Activated naive CD4-positive, alpha-beta T cell treated with anti-CD3 and anti-CD28 coated beads, Interleukin-2, amount 50 U/mL, for 24 hours (primary cell): ENCODE data around the gene NGDN.

Experiments used
- H3K27ac Mint-ChIP-seq: one replicate; pipeline ENCODE4 v1.8.0; 2021; ENCODE audit warnings: mild to moderate bottlenecking, mixed read lengths
- H3K27me3 Mint-ChIP-seq: one replicate; pipeline ENCODE4 v1.8.0; 2021; ENCODE audit warnings: mixed read lengths
- H3K36me3 Mint-ChIP-seq: one replicate; pipeline ENCODE4 v1.8.0; 2021; ENCODE audit warnings: mixed read lengths
- H3K4me1 Mint-ChIP-seq: one replicate; pipeline ENCODE4 v1.8.0; 2021; ENCODE audit warnings: mixed read lengths
- H3K4me3 Mint-ChIP-seq: one replicate; pipeline ENCODE4 v1.8.0; 2021; ENCODE audit warnings: mild to moderate bottlenecking, mixed read lengths
- H3K9me3 Mint-ChIP-seq: one replicate; pipeline ENCODE4 v1.8.0; 2021; ENCODE audit warnings: mixed read lengths

The NGDN gene

GRCh38 chr14:23436327-23437132, 33.0 kb upstream of the NGDN start:
- H3K4me1 Mint-ChIP-seq: no peaks in the 10 kb centered on the region
- H3K27ac Mint-ChIP-seq: no peak overlapping the region
- peaks cover 2% of the 10 kb centered on the region for H3K27me3 Mint-ChIP-seq
- no peaks in the 10 kb centered on the region for H3K9me3 Mint-ChIP-seq
- H3K36me3 Mint-ChIP-seq: no peaks in the 10 kb centered on the region
- H3K4me3 Mint-ChIP-seq: no peak overlapping the region

DNA sequence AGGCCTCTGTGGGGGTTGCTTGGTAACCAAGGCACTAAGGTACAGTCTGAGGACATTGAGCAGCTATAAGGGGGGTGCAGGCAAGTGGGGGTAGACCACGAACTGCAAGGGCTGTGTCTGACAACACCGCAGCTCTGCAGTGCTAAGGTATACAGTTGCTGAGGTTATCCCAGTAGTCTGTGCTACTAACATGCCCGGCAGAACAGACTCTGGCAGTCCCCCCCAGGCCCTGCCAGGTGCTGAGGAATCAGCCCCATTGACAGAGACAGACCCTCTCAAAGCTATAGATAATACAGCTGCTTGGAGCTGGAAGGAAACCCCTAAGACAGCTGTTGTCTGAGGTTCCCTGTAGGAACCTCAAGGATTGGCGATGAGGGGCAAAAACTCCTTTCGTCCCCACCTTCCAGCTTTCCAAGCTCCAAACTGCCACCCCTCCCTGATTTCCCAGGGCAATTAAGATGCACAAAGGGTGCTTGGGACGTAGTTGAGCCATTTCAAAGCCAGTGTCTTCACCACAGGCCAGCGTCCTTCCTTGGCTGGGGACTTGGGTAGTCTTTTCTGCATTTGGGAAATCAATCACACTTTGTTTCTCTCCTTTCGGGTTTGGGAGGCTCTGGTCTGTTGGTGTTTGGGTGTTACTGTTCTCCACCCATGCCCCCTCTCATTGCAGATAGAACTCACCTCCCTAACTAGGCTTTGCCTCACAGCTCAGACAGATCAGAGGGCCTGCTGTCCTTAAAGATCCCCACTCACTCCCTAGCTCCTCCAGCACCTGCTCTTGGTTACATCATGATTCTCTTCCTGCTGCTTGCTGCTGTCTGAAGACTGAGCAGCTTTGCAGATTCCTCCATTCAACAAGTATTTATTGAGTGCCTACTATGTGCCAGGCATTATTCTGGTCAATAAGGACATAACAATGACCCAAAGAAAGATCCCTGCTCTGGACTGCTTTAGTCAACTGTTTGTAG, 32.1 kb upstream of the NGDN start:
- H3K4me1 Mint-ChIP-seq: no peaks in the 10 kb centered on the region
- H3K9me3 Mint-ChIP-seq: no peaks in the 10 kb centered on the region
- peaks cover 2% of the 10 kb centered on the region for H3K27me3 Mint-ChIP-seq
- no peak overlapping the region for H3K27ac Mint-ChIP-seq
- no peak overlapping the region for H3K4me3 Mint-ChIP-seq
- H3K36me3 Mint-ChIP-seq: no peaks in the 10 kb centered on the region

GRCh38 chr14:23438101-23438971, 31.2 kb upstream of the NGDN start:
- Mint-ChIP-seq H3K4me1 (no peaks in the 10 kb centered on the region), H3K27ac (no peak overlapping the region), H3K27me3 (peaks cover 6% of the 10 kb centered on the region), H3K9me3 (no peaks in the 10 kb centered on the region), H3K36me3 (no peaks in the 10 kb centered on the region), H3K4me3 (peak overlapping the region; percentile 28)

- no peak overlapping the region for H3K27ac Mint-ChIP-seq
- no peaks in the 10 kb centered on the region for H3K36me3 Mint-ChIP-seq
- no peak overlapping the region for H3K4me3 Mint-ChIP-seq
- H3K9me3 Mint-ChIP-seq: no peaks in the 10 kb centered on the region
- H3K27me3 Mint-ChIP-seq: peaks cover 3% of the 10 kb centered on the region
- no peaks in the 10 kb centered on the region for H3K4me1 Mint-ChIP-seq
Observed at GRCh38 chr14:23439107-23439835, 30.2 kb upstream of the NGDN start.

DNA sequence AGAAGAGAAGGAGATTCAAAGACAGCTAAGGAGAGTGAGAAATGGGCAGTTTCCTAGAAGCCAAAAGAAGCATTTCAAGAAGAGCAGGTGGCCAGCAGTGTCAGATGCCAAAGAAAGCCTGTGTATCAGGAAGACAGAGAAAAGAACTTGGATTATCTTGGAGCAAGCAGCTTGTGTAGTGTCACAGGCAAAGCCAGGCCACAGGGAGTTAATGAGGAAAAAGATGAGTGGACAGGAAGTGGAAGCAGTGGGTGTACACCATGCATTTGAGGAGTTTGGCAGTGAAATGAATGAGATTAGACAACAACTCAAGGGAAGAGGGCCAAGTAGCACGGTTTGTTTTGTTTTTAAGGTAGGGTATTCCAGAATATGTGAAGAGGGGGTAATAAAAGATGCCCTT, 28.4 kb upstream of the NGDN start:
- peaks cover 3% of the 10 kb centered on the region for H3K27me3 Mint-ChIP-seq
- H3K4me1 Mint-ChIP-seq: no peaks in the 10 kb centered on the region
- no peak overlapping the region for H3K4me3 Mint-ChIP-seq
- H3K36me3 Mint-ChIP-seq: no peaks in the 10 kb centered on the region
- H3K27ac Mint-ChIP-seq: no peak overlapping the region
- H3K9me3 Mint-ChIP-seq: no peaks in the 10 kb centered on the region

DNA sequence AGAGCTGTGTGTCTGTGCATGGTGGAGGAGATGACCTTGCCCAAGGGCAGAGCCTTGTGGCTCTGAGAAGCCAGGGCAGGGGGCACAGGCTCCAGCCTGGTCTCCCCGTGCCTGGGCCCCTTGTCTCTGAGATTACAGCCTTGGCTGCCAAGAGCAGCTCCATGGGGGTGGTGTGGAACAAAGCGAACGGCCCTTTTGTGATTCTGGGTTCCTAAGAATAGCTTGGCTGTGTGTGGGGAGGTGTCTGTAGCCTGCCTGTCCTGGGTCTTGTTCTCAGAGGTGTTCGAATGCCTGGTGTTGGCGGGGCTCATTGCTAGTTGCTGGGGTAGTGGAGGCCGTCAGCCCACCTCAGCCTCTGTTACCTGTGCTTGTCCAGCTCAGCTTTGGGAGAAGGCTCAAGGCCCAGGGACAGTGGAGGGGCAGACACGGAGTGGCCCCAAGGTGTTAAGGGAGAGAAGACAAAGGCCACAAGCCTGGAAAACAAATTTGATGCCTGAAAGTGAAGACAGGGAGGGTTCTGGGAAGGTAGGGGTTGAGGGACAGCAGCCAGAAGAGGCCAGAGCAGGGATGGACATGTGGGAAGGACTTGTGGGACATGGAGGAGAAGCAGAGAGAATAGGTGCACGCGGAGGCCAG, 26.7 kb upstream of the NGDN start:
- no peaks in the 10 kb centered on the region for H3K36me3 Mint-ChIP-seq
- H3K27me3 Mint-ChIP-seq: peaks cover 3% of the 10 kb centered on the region
- H3K9me3 Mint-ChIP-seq: no peaks in the 10 kb centered on the region
- H3K4me1 Mint-ChIP-seq: no peaks in the 10 kb centered on the region
- no peak overlapping the region for H3K27ac Mint-ChIP-seq
- H3K4me3 Mint-ChIP-seq: no peak overlapping the region

DNA sequence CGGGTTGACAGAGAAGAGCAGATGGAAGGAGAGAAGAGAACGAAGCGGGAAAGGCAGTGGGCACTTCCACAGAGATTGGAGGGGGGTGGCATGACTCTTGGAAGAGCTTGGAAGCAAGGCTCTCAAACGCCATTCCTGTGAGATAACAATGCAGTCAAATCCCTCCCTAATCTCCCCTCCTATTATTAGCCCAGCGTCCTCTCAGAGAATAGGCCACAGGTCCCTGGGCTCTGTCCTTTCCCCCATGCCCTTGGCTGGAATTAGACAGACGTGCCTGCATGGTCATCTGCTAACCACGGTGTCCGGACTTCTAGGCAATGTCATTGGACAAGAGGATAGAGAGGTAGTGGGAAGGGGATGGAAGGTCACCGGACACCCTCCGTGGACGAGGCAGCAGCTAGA, 26.1 kb upstream of the NGDN start:
- H3K36me3 Mint-ChIP-seq: no peaks in the 10 kb centered on the region
- no peaks in the 10 kb centered on the region for H3K4me1 Mint-ChIP-seq
- no peaks in the 10 kb centered on the region for H3K9me3 Mint-ChIP-seq
- no peak overlapping the region for H3K27ac Mint-ChIP-seq
- no peak overlapping the region for H3K4me3 Mint-ChIP-seq
- H3K27me3 Mint-ChIP-seq: peaks cover 3% of the 10 kb centered on the region

GRCh38 chr14:23443881-23444280, 25.6 kb upstream of the NGDN start:
- Mint-ChIP-seq H3K9me3 (no peaks in the 10 kb centered on the region), H3K4me1 (no peaks in the 10 kb centered on the region), H3K36me3 (no peaks in the 10 kb centered on the region), H3K27ac (no peak overlapping the region), H3K4me3 (no peak overlapping the region), H3K27me3 (peaks cover 3% of the 10 kb centered on the region)

GRCh38 chr14:23444314-23444713, 25.2 kb upstream of the NGDN start:
- H3K36me3 Mint-ChIP-seq: no peaks in the 10 kb centered on the region
- peaks cover 3% of the 10 kb centered on the region for H3K27me3 Mint-ChIP-seq
- no peaks in the 10 kb centered on the region for H3K9me3 Mint-ChIP-seq
- no peak overlapping the region for H3K27ac Mint-ChIP-seq
- no peak overlapping the region for H3K4me3 Mint-ChIP-seq
- H3K4me1 Mint-ChIP-seq: no peaks in the 10 kb centered on the region

- H3K4me1 Mint-ChIP-seq: no peaks in the 10 kb centered on the region
Observed at GRCh38 chr14:23445773-23446172, 23.7 kb upstream of the NGDN start.

DNA sequence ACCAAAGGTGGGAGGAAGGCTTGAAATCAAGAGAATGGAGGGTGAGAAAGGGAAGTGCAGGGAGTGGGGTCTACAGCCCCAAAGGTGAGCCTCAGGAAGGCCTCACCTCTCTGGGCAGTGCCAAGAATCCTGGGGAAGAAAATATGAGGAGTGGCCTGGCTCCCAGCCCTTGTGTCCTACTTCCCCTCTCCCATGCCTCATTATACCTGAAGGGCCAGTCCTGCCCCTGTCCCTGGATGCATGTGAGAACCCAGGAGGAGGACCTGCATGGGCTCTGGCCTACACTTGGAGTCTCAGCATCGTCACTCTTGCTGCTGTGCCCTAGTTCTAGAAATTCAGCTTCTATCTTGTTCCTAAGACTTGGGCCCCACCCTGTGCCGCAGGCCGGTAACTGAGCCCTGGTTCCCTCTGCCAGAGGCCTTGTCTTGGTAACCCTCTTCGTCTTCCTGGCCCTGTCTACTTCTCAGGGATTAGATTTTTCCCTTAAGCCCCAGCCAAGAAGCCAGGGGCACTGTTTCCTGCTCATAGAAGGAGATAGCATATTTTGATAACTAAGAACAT, 23.1 kb upstream of the NGDN start:
- H3K4me3 Mint-ChIP-seq: no peak overlapping the region
- H3K27me3 Mint-ChIP-seq: peaks cover 3% of the 10 kb centered on the region
- H3K4me1 Mint-ChIP-seq: no peaks in the 10 kb centered on the region
- H3K27ac Mint-ChIP-seq: no peak overlapping the region
- H3K36me3 Mint-ChIP-seq: no peaks in the 10 kb centered on the region
- no peaks in the 10 kb centered on the region for H3K9me3 Mint-ChIP-seq

More at GRCh38 chr14:23445773-23446172, 23.7 kb upstream of the NGDN start:
- Mint-ChIP-seq H3K36me3 (no peaks in the 10 kb centered on the region), H3K4me3 (no peak overlapping the region), H3K27me3 (peaks cover 3% of the 10 kb centered on the region), H3K9me3 (no peaks in the 10 kb centered on the region), H3K27ac (no peak overlapping the region)

DNA sequence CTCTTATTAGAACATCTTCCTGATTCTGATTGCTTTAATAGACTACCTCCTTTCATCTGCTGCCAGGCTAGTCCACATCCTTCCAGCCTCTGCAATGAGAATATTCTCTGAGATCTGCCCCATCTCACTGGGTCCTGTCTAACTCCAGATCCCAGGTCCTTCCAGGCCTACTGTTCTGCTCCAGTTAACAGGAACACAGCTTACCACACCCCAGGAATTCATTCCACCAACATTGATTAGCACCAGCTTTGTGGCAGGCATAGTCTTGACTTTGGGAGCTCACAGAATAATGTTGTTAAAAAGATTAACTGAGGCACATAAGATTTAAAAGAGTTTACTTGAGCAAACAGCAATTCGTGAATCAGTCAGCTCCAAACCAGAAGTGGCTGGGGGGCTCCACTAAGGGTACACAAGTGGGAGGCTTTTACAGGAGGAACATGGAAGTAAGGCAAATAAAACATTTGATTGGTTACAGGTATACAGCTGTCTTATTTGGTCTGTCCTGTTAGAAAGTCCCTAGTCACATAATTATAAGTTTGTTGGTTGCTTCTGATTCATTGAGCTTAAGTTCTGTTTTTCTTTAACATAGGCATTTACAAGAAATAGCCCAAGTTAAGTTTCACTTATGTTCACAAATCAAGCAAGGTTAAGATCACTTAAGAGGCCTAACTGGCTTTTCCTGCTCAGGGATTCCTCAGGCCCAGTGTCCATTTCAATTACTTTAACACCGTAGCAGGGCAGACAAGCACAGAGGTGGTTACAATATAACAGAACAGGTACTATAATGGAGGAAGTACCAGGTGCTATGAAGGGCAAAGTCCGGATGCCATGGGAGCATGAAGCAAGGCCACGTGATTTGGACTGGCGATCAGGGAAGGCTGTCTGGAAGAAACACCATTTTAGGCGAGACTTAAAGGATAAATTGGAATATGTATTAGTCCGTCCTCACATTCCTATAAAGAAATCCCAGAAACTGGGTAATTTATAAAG, 21.8 kb upstream of the NGDN start:
- no peaks in the 10 kb centered on the region for H3K4me1 Mint-ChIP-seq
- peaks cover 2% of the 10 kb centered on the region for H3K27me3 Mint-ChIP-seq
- no peaks in the 10 kb centered on the region for H3K36me3 Mint-ChIP-seq
- no peak overlapping the region for H3K4me3 Mint-ChIP-seq
- peak overlapping the region; percentile 30 for H3K27ac Mint-ChIP-seq
- no peaks in the 10 kb centered on the region for H3K9me3 Mint-ChIP-seq

DNA sequence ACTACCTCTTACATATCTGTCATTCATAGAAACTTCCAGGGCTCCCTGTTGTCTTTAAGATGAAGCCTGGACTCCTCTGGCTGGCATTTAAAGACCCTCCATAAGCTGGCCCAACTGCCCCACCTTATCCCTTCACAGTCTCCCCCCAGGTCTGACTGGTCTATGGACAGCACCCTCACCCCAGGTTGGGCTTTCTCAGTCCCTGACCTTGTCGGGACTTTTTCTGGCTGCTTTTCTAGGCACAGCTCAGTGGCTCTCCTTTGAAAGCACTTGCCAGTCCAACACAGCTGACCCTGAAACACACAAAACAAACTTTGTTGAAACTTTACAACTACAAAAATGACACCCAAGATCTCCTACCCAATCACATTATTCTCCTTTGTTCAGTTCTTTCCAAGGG, 20.2 kb upstream of the NGDN start:
- peaks cover 6% of the 10 kb centered on the region for H3K27me3 Mint-ChIP-seq
- no peak overlapping the region for H3K4me3 Mint-ChIP-seq
- no peaks in the 10 kb centered on the region for H3K9me3 Mint-ChIP-seq
- peak overlapping the region; percentile 30 for H3K27ac Mint-ChIP-seq
- no peaks in the 10 kb centered on the region for H3K36me3 Mint-ChIP-seq
- H3K4me1 Mint-ChIP-seq: no peaks in the 10 kb centered on the region
